Uterus (tissue), 4 donors: Measurements from ENCODE around the gene AOAH. TPM values are rescaled to one million over a fixed set of nuclear protein-coding genes. Genes with fewer than 3 reads are reported as not detected.

ENCODE experiments used
- DNase-seq, 2 donors: peaks; one replicate each; pipeline ENCODE4 v3.0.0-alpha.2; 2019 to 2020
- H3K27ac ChIP-seq, 2 donors: fragments of 200-600 bp; sonication (generic); 1 replicate in 1 of 2; 2 replicates in 1 of 2; pipeline ENCODE4 v1.5.1; 2016 to 2018
- H3K27me3 ChIP-seq, 2 donors: fragments of 200-600 bp; sonication (generic); one replicate each; pipeline ENCODE4 v1.5.1; 2018 to 2019; ENCODE audit warnings: control low read depth in 1 of 2
- H3K36me3 ChIP-seq, 2 donors: fragments of 200-600 bp; sonication (generic); one replicate each; pipeline ENCODE4 v1.5.1; 2019; ENCODE audit warnings: control low read depth in 1 of 2
- H3K4me1 ChIP-seq, 2 donors: fragments of 200-600 bp; sonication (generic); one replicate each; pipeline ENCODE4 v1.5.1; 2018 to 2019; ENCODE audit warnings: control low read depth in 1 of 2
- H3K4me3 ChIP-seq, 2 donors: fragments of 200-600 bp; sonication (generic); 1 replicate in 1 of 2; 2 replicates in 1 of 2; pipeline ENCODE4 v1.5.1; 2018 to 2019; ENCODE audit warnings: mild to moderate bottlenecking in 1 of 2
- H3K9me3 ChIP-seq, 2 donors: fragments of 200-600 bp; sonication (generic); one replicate each; pipeline ENCODE4 v1.5.1; 2019; ENCODE audit warnings: control low read depth in 1 of 2
- POLR2A ChIP-seq, 2 donors: fragments of 450-650 bp; IDR thresholded peaks; one replicate each; pipeline ENCODE4 v1.6.1; 2016; ENCODE audit warnings: antibody characterized with exemption in 2 of 2, mild to moderate bottlenecking in 1 of 2, moderate library complexity in 1 of 2
- intact Hi-C: fragments of 100-400 bp; cut with DNase I; formaldehyde crosslinking; loops from one replicate; pipeline ENCODE4 v1.15.1; 2023; ENCODE audit warnings: low total_unique reads
- total RNA-seq, 4 donors: library from RNA; depleted of rRNA in 3 of 4; stranded (reverse); fragments of >200 nt in 3 of 4; gene quantifications; one replicate each; pipeline versions ENCODE4 v1.1.0 to v1.2.4, GENCODE V29; 2014 to 2023
- TF ChIP-seq, protein P1 (sequence below), 4 experiments: fragments of 200-600 bp in 2 of 4; fragments of 450-650 bp in 2 of 4; sonication (generic) in 2 of 4; IDR thresholded peaks; one replicate each; pipeline ENCODE4 v1.5.1; 2016 to 2019; ENCODE audit warnings: antibody characterized with exemption in 4 of 4, mild to moderate bottlenecking in 2 of 4, moderate library complexity in 1 of 4
- donor health status: DM: yes; HTN: yes; CAD: no.

Gene AOAH
- total RNA-seq, 4 donors from 2014 or later: 5.5 to 60.9 (median 8.6) TPM

DNA sequence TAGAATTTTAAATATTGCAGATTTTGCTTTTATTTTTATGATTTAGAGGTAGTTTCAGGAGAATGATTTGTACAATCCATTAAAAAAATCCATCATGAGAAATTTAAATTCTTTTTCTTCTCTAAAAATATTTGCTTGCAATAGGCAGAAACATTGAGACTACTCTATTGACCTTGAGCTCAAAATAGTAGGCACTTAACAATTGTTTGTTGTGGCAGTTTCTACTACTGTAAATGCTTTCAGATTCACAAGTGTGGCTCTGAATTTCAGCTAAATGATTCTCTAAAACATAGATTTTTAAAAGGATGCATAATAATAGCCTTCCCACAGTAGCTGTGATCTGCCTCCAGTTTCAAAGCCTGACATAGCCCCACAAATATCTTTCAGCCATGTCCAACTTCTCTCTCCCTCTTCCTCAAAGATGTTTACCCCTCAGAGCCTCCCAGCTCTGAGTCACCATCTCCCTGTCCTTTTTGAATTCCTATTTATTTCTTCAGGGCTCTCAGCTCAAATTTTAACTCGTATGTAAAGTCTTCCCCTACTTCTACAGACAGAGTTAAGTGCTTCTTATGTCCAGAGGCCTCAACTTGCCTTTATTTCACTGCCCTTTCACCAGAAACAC, 160.5 kb downstream of the AOAH start:
- TF ChIP-seq, protein P1, sequence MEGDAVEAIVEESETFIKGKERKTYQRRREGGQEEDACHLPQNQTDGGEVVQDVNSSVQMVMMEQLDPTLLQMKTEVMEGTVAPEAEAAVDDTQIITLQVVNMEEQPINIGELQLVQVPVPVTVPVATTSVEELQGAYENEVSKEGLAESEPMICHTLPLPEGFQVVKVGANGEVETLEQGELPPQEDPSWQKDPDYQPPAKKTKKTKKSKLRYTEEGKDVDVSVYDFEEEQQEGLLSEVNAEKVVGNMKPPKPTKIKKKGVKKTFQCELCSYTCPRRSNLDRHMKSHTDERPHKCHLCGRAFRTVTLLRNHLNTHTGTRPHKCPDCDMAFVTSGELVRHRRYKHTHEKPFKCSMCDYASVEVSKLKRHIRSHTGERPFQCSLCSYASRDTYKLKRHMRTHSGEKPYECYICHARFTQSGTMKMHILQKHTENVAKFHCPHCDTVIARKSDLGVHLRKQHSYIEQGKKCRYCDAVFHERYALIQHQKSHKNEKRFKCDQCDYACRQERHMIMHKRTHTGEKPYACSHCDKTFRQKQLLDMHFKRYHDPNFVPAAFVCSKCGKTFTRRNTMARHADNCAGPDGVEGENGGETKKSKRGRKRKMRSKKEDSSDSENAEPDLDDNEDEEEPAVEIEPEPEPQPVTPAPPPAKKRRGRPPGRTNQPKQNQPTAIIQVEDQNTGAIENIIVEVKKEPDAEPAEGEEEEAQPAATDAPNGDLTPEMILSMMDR (IDR thresholded peaks at IDR 0.05): no peak
- no peak for TF ChIP-seq POLR2A (IDR thresholded peaks at IDR 0.05)
- no peaks in the 10 kb centered on the region for H3K9me3 ChIP-seq
- H3K27ac ChIP-seq: no peak overlapping the region
- intact Hi-C loops: no loop called here
- H3K4me1 ChIP-seq: no peaks in the 10 kb centered on the region
- no peak overlapping the region for H3K4me3 ChIP-seq
- no peaks in the 10 kb centered on the region for H3K27me3 ChIP-seq
- H3K36me3 ChIP-seq: no peaks in the 10 kb centered on the region
- DNase-seq: no peak

DNA sequence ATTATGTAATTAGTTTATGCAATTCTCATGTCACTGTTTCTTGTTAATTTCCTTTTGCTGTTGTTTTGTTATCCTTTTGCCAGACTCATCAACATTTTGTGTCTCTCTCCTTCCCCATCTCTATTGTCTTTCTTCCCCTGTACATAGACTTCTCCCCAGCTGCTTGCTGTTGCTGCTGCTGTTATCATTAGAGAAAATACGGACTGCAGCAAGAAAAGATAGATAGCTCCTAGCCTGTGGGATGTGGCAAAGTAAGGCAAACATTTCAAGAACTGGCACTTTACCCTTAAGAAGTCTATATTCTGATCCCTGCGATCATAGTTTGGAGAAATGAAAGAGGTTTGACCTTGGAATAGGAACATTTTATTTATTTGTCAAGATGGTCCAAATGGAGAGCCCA, 162.2 kb downstream of the AOAH start:
- intact Hi-C loops: no loop called here
- Histone ChIP-seq H3K36me3 (no peaks in the 10 kb centered on the region), H3K9me3 (no peaks in the 10 kb centered on the region), H3K27ac (no peak overlapping the region), H3K27me3 (no peaks in the 10 kb centered on the region), H3K4me3 (no peak overlapping the region), H3K4me1 (no peaks in the 10 kb centered on the region)
- no peak for DNase-seq
- no peak for TF ChIP-seq POLR2A (IDR thresholded peaks at IDR 0.05)
- TF ChIP-seq, protein P1 (IDR thresholded peaks at IDR 0.05): no peak

GRCh38 chr7:36549029-36549428, 175.3 kb downstream of the AOAH start:
- H3K36me3 ChIP-seq: no peaks in the 10 kb centered on the region
- intact Hi-C loops: no loop called here
- TF ChIP-seq, protein P1 (IDR thresholded peaks at IDR 0.05): no peak
- TF ChIP-seq POLR2A (IDR thresholded peaks at IDR 0.05): no peak
- no peak overlapping the region for H3K27ac ChIP-seq
- H3K4me3 ChIP-seq: no peak overlapping the region
- no peaks in the 10 kb centered on the region for H3K9me3 ChIP-seq
- no peaks in the 10 kb centered on the region for H3K4me1 ChIP-seq
- no peaks in the 10 kb centered on the region for H3K27me3 ChIP-seq
- DNase-seq: no peak

DNA sequence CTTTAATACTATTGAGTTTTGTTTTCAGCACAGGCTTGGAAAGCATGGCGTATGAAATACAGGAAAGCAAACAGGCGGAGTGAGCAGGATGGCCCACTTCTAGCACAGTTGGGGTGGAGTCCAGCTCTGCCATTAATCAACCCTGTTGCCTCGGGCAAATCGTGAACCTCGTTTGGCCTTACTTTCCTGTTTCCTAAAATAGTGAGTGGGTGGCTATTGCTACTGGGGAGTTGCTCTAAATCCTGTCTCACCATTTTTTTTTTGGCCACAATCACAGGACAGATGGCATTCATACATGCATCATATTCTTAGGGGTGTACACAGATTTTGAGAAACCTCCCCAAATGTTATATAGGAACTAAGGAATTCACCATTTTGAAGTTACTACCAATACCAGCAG, 176.9 kb downstream of the AOAH start:
- Histone ChIP-seq H3K4me1 (no peaks in the 10 kb centered on the region), H3K4me3 (no peak overlapping the region), H3K36me3 (no peaks in the 10 kb centered on the region), H3K27ac (no peak overlapping the region), H3K9me3 (no peaks in the 10 kb centered on the region), H3K27me3 (no peaks in the 10 kb centered on the region)
- TF ChIP-seq, protein P1 (IDR thresholded peaks at IDR 0.05): no peak
- TF ChIP-seq POLR2A (IDR thresholded peaks at IDR 0.05): no peak
- no peak for DNase-seq
- intact Hi-C loops: no loop called here

- intact Hi-C loops: no loop called here
Measured at GRCh38 chr7:36546331-36546730, 178.0 kb downstream of the AOAH start.

More at GRCh38 chr7:36546331-36546730, 178.0 kb downstream of the AOAH start:
- Histone ChIP-seq H3K4me3 (no peak overlapping the region), H3K4me1 (no peaks in the 10 kb centered on the region), H3K27ac (no peak overlapping the region), H3K36me3 (no peaks in the 10 kb centered on the region), H3K27me3 (no peaks in the 10 kb centered on the region), H3K9me3 (no peaks in the 10 kb centered on the region)
- DNase-seq: no peak
- TF ChIP-seq POLR2A (IDR thresholded peaks at IDR 0.05): no peak
- TF ChIP-seq, protein P1 (IDR thresholded peaks at IDR 0.05): no peak
